Subcutaneous abdominal adipose tissue (tissue), 5 donors: ENCODE results near the gene TBC1D19.
A peak's percentile ranks its signal among the peaks of the same experiment; 100 is the strongest.

Experiments used
- H3K27ac ChIP-seq: one replicate; pipeline ENCODE4 v1.7.0; 2013; ENCODE audit warnings: low read depth, mild to moderate bottlenecking, inconsistent platforms, low read length, moderate library complexity
- H3K27me3 ChIP-seq, 5 donors: one replicate each; pipeline ENCODE4 v1.7.0; 2013; ENCODE audit warnings: low read length in 5 of 5, inconsistent platforms in 1 of 5; ENCODE audit not compliant: control insufficient read depth in 5 of 5, insufficient read depth in 4 of 5
- H3K36me3 ChIP-seq, 5 donors: one replicate each; pipeline ENCODE4 v1.7.0; 2013; ENCODE audit warnings: low read length in 5 of 5; ENCODE audit not compliant: control insufficient read depth in 5 of 5, insufficient read depth in 5 of 5
- H3K4me1 ChIP-seq, 5 donors: one replicate each; pipeline ENCODE4 v1.7.0; 2013; ENCODE audit warnings: low read length in 5 of 5, mild to moderate bottlenecking in 3 of 5, moderate library complexity in 1 of 5; ENCODE audit not compliant: control insufficient read depth in 5 of 5, insufficient read depth in 5 of 5
- H3K4me3 ChIP-seq, 5 donors: one replicate each; pipeline ENCODE4 v1.7.0; 2013; ENCODE audit warnings: low read length in 5 of 5, low read depth in 1 of 5
- H3K9ac ChIP-seq, 5 donors: one replicate each; pipeline ENCODE4 v1.7.0; 2013; ENCODE audit warnings: low read length in 5 of 5, mild to moderate bottlenecking in 4 of 5, moderate library complexity in 3 of 5
- H3K9me3 ChIP-seq, 5 donors: one replicate each; pipeline ENCODE4 v1.7.0; 2013; ENCODE audit warnings: low read length in 5 of 5; ENCODE audit not compliant: control insufficient read depth in 5 of 5
- donor health status: healthy.
- donor health status: healthy.
- donor health status: healthy.
- donor health status: healthy.
- donor health status: healthy.

TBC1D19 gene

GRCh38 chr4:26762650-26763049 is 178.8 kb downstream of the TBC1D19 start:
- Histone ChIP-seq H3K9me3 (no peaks in the 10 kb centered on the region), H3K36me3 (peaks cover 0 to 7% (median 0%) of the 10 kb centered on the region in 5 donors), H3K9ac (no peak overlapping the region), H3K4me3 (no peak overlapping the region), H3K27ac (peak overlapping the region; percentile 32), H3K4me1 (no peaks in the 10 kb centered on the region), H3K27me3 (no peaks in the 10 kb centered on the region)

GRCh38 chr4:26763063-26763462 is 179.2 kb downstream of the TBC1D19 start:
- no peaks in the 10 kb centered on the region for H3K4me1 ChIP-seq
- H3K36me3 ChIP-seq: peaks cover 0 to 7% (median 0%) of the 10 kb centered on the region in 5 donors
- no peak overlapping the region for H3K4me3 ChIP-seq
- no peaks in the 10 kb centered on the region for H3K9me3 ChIP-seq
- no peak overlapping the region for H3K27ac ChIP-seq
- no peak overlapping the region for H3K9ac ChIP-seq
- H3K27me3 ChIP-seq: no peaks in the 10 kb centered on the region

- no peak overlapping the region for H3K4me3 ChIP-seq
- no peak overlapping the region for H3K9ac ChIP-seq
- no peaks in the 10 kb centered on the region for H3K27me3 ChIP-seq
- H3K36me3 ChIP-seq: peaks cover 0 to 4% (median 0%) of the 10 kb centered on the region in 5 donors
- no peak overlapping the region for H3K27ac ChIP-seq
- no peaks in the 10 kb centered on the region for H3K9me3 ChIP-seq
- H3K4me1 ChIP-seq: no peaks in the 10 kb centered on the region
Measured at GRCh38 chr4:26763648-26764047, 179.8 kb downstream of the TBC1D19 start.

GRCh38 chr4:26764231-26764630 is 180.3 kb downstream of the TBC1D19 start:
- no peak overlapping the region for H3K4me3 ChIP-seq
- H3K27ac ChIP-seq: no peak overlapping the region
- no peaks in the 10 kb centered on the region for H3K4me1 ChIP-seq
- H3K9ac ChIP-seq: no peak overlapping the region
- no peaks in the 10 kb centered on the region for H3K27me3 ChIP-seq
- no peaks in the 10 kb centered on the region for H3K9me3 ChIP-seq
- peaks cover 0 to 3% (median 0%) of the 10 kb centered on the region in 5 donors for H3K36me3 ChIP-seq

- H3K27me3 ChIP-seq: no peaks in the 10 kb centered on the region
- no peaks in the 10 kb centered on the region for H3K4me1 ChIP-seq
- no peak overlapping the region for H3K9ac ChIP-seq
- no peaks in the 10 kb centered on the region for H3K9me3 ChIP-seq
- H3K4me3 ChIP-seq: no peak overlapping the region
- H3K36me3 ChIP-seq: peaks cover 0 to 5% (median 2%) of the 10 kb centered on the region in 5 donors
- H3K27ac ChIP-seq: no peak overlapping the region
Measured at GRCh38 chr4:26765515-26765914, 181.6 kb downstream of the TBC1D19 start.

GRCh38 chr4:26766141-26766540 is 182.3 kb downstream of the TBC1D19 start:
- Histone ChIP-seq H3K27ac (no peak overlapping the region), H3K4me1 (no peaks in the 10 kb centered on the region), H3K9ac (no peak overlapping the region), H3K4me3 (no peak overlapping the region), H3K9me3 (no peaks in the 10 kb centered on the region), H3K27me3 (no peaks in the 10 kb centered on the region), H3K36me3 (peaks cover 0 to 7% (median 2%) of the 10 kb centered on the region in 5 donors)

GRCh38 chr4:26772096-26772873 is 188.4 kb downstream of the TBC1D19 start:
- H3K27me3 ChIP-seq: no peaks in the 10 kb centered on the region
- no peak overlapping the region for H3K4me3 ChIP-seq

GRCh38 chr4:26779224-26779623 is 195.3 kb downstream of the TBC1D19 start:
- H3K9me3 ChIP-seq: peaks cover 0 to 5% (median 2%) of the 10 kb centered on the region in 5 donors
- H3K9ac ChIP-seq: no peak overlapping the region
- peaks cover 0 to under 1% (median 0%) of the 10 kb centered on the region in 5 donors for H3K36me3 ChIP-seq
- no peak overlapping the region for H3K4me3 ChIP-seq
- peaks cover 0 to 8% (median 7%) of the 10 kb centered on the region in 5 donors for H3K4me1 ChIP-seq
- no peak overlapping the region for H3K27ac ChIP-seq
- H3K27me3 ChIP-seq: no peaks in the 10 kb centered on the region

More at GRCh38 chr4:26772096-26772873, 188.4 kb downstream of the TBC1D19 start:
- peaks cover 0 to 10% (median 6%) of the 10 kb centered on the region in 5 donors for H3K9me3 ChIP-seq
- no peak overlapping the region for H3K9ac ChIP-seq
- H3K4me1 ChIP-seq: no peaks in the 10 kb centered on the region
- peaks cover 0 to 13% (median 5%) of the 10 kb centered on the region in 5 donors for H3K36me3 ChIP-seq
- no peak overlapping the region for H3K27ac ChIP-seq

GRCh38 chr4:26779674-26780073 is 195.8 kb downstream of the TBC1D19 start:
- no peak overlapping the region for H3K4me3 ChIP-seq
- H3K9me3 ChIP-seq: peaks cover 0 to 4% (median 0%) of the 10 kb centered on the region in 5 donors
- peaks cover 0 to 8% (median 7%) of the 10 kb centered on the region in 5 donors for H3K4me1 ChIP-seq
- H3K9ac ChIP-seq: no peak overlapping the region
- H3K27me3 ChIP-seq: no peaks in the 10 kb centered on the region
- no peaks in the 10 kb centered on the region for H3K36me3 ChIP-seq
- H3K27ac ChIP-seq: no peak overlapping the region

- Histone ChIP-seq H3K4me1 (peaks cover 0 to 8% (median 7%) of the 10 kb centered on the region in 5 donors), H3K27ac (peak overlapping the region; percentile 2), H3K9me3 (no peaks in the 10 kb centered on the region), H3K9ac (no peak overlapping the region), H3K27me3 (no peaks in the 10 kb centered on the region), H3K4me3 (no peak overlapping the region), H3K36me3 (no peaks in the 10 kb centered on the region)
Measured at GRCh38 chr4:26780539-26780938, 196.7 kb downstream of the TBC1D19 start.
